ENCODE results near the gene SMAD3. TPM values are rescaled to one million over a fixed set of nuclear protein-coding genes. Genes with fewer than 3 reads are reported as not detected.

Gene SMAD3
- total and polyA plus RNA-seq, 7 donors: 2.9 to 47.6 (median 29.3) TPM

DNA sequence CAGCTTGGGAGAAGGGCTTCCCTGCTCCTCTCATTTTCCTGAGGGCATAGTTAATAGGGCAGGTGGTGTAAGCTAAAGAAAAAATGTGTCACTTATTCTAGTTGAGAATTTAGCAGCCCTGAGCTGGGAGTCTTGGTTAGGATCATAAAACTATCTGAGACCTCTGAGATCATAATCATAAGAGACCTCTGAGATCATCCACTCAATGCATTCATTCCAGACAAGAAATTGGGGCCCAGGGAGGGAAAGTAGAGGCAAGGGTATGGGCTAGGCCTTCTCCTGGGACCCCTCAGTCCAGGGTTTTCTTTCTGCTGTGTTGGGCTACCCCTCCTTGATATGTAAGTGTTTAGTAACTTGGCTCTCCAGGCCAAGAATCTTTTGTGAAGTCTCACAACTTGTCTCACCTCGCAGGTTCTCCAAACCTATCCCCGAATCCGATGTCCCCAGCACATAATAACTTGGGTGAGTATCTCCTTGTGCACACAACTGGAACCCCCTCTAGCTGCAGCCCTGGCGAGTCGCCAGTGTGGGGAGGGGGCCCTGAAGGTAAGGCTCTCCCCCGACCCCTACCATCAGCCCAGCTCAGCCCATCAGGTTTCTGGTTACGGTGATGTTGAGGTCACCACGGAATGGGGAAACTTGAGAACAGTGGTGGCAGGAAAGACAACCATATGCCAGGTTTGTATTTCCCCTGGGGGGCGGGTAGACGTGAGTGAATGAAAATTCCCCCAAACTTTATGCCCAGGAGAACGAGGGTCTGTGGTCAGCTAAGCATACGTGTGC is 104.9 kb downstream of the SMAD3 start:
- WGBS, 3 donors: 29 to 39% (median 32%) methylated on average over 12 of the region's 12 CpGs
- TF ChIP-seq CTCF (IDR thresholded peaks at IDR 0.05): no peak
- Histone ChIP-seq H3K4me3 (no peak overlapping the region), H3K27me3 (ENCODE audit: insufficient read depth in 3 of 3, low read length in 2 of 3) (no peaks in the 10 kb centered on the region), H3K4me1 (peaks cover 89% of the 10 kb centered on the region), H3K36me3 (ENCODE audit: insufficient read depth in 1 of 2, low read depth in 1 of 2) (peaks cover 0 to 39% of the 10 kb centered on the region in 2 donors), H3K9me3 (no peaks in the 10 kb centered on the region), H3K27ac (peak overlapping the region; percentile 88)
- intact Hi-C loops (cut with DNase I): no loop called here
- no peak for DNase-seq
- no peak for ATAC-seq

DNA sequence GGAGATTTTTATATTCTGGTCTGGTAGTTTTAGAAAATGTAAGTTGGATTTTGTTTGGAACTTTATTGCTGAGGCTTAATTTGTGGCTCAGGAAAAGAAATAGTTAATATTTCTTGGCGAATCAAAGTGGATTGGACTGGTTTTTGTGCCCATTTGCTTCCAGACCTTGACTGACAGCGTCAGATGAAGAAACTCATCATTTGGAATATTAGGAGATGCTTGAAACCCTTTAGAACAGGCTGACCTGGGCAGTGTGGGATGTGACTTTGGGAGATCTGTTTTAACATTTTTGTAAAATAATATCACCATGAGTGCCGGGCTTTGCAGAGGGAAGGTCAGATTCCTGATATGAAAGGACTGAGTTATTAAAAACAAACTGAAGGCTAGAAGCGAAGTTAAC is 106.1 kb downstream of the SMAD3 start:
- no peaks in the 10 kb centered on the region for H3K27me3 ChIP-seq (ENCODE audit: insufficient read depth in 3 of 3, low read length in 2 of 3)
- H3K4me1 ChIP-seq: peaks cover 89% of the 10 kb centered on the region
- DNase-seq (no peak), ATAC-seq (no peak)
- peaks cover 0 to 34% of the 10 kb centered on the region in 2 donors for H3K36me3 ChIP-seq (ENCODE audit: insufficient read depth in 1 of 2, low read depth in 1 of 2)
- no peak overlapping the region for H3K4me3 ChIP-seq
- no peaks in the 10 kb centered on the region for H3K9me3 ChIP-seq
- intact Hi-C loops (cut with DNase I): no loop called here
- peak overlapping the region; percentile 90 for H3K27ac ChIP-seq
- 33 to 50% (median 34%) methylated on average over 4 of the region's 4 CpGs for WGBS, 3 donors
- TF ChIP-seq CTCF (IDR thresholded peaks at IDR 0.05): no peak

DNA sequence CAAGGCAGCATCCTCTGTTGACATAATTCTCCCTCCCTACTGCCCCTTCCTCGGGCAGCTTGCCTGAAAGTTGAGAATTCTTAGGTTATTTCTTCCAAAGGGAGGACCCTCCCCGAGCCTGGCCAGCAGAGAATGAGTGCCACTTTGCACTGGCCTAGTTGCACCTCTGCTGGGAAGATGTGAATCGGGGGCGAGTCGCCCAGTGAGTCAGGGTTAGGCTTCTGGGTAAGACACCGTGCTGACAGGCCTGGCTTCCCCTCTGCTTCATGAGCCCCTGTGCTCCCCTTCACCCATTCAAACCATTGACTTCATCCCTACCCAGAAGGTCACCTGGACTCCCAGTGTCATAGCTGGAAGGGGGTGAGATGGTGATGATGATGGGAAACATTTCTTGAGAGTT is 106.8 kb downstream of the SMAD3 start:
- DNase-seq: peak in 1 of 2 donors; percentile 53
- Histone ChIP-seq H3K4me1 (peaks cover 89% of the 10 kb centered on the region), H3K4me3 (no peak overlapping the region), H3K27ac (peak overlapping the region; percentile 90), H3K36me3 (ENCODE audit: insufficient read depth in 1 of 2, low read depth in 1 of 2) (peaks cover 0 to 27% of the 10 kb centered on the region in 2 donors), H3K9me3 (no peaks in the 10 kb centered on the region), H3K27me3 (ENCODE audit: insufficient read depth in 3 of 3, low read length in 2 of 3) (no peaks in the 10 kb centered on the region)
- intact Hi-C loops (cut with DNase I): no loop called here
- 67 to 76% (median 75%) methylated on average over 6 of the region's 6 CpGs for WGBS, 3 donors
- ATAC-seq: no peak
- no peak for TF ChIP-seq CTCF (IDR thresholded peaks at IDR 0.05)

DNA sequence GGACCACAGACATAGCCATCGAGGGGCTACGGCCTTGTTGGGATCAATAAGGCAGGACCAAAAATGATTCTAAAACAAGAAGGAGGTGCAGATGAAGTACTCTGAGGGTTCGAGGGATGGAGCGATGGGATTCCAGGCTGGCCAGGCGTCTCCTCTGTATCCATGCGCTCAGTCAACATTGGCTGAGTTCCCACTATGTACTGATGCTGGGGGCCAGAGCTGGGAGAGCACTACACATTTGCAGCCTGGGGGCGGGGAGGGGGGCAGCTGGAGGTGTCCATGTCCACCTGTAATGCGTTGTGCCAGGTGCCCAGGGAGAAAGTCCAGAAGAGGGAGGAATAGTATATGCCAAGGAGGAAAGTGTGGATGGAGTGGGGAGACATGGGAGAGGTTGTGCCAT is 107.6 kb downstream of the SMAD3 start:
- peaks cover 89% of the 10 kb centered on the region for H3K4me1 ChIP-seq
- 82 to 92% (median 92%) methylated on average over 8 of the region's 8 CpGs for whole genome bisulfite sequencing, 3 donors
- TF ChIP-seq CTCF (IDR thresholded peaks at IDR 0.05): no peak
- H3K36me3 ChIP-seq (ENCODE audit: insufficient read depth in 1 of 2, low read depth in 1 of 2): peaks cover 0 to 27% of the 10 kb centered on the region in 2 donors
- no peaks in the 10 kb centered on the region for H3K9me3 ChIP-seq
- ATAC-seq (no peak), DNase-seq (no peak)
- no peak overlapping the region for H3K4me3 ChIP-seq
- H3K27ac ChIP-seq: peak overlapping the region; percentile 90
- intact Hi-C loops (cut with DNase I): no loop called here
- H3K27me3 ChIP-seq (ENCODE audit: insufficient read depth in 3 of 3, low read length in 2 of 3): no peaks in the 10 kb centered on the region
